D721Med (cell line): Measurements from ENCODE around the gene MOBP.

Source experiments
- DNase-seq: peaks from one replicate; pipeline ENCODE4 v3.0.0; 2011; ENCODE audit warnings: low spot score; ENCODE audit not compliant: insufficient read length
- FAIRE-seq: peaks from 2 replicates; lab custom pipeline; 2011; peaks lifted over from hg19 to GRCh38; lab: Jason Lieb, UNC
- CTCF ChIP-seq: IDR thresholded peaks from 2 replicates; pipeline ENCODE4 v1.5.1; 2012; ENCODE audit warnings: mild to moderate bottlenecking, control low read depth; ENCODE audit not compliant: insufficient read depth; ENCODE audit errors: missing control alignments

MOBP gene

GRCh38 chr3:39463269-39463668, 4.2 kb upstream of the MOBP start:
- no peak for TF ChIP-seq CTCF
- FAIRE-seq = no peak
- no peak for DNase-seq

DNA sequence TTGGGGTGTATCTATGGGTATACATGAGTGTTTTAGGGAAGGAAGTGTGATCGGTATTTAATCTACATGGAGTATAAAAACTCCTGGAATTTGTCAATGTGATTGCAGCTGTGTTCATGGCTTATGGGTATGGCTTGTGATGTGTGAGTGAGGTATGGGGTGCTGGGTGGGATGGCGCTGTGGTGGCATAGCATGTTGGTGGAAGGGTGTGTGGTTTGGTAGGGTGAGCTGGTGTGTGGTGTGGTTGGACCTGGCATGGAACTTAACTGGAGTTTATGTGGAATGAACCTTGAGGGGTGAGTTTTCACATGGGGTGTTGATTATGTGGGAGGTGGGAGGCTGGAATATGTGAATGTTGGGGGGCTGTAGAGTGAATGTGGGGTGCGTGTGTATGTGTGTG, 492 bp upstream of the MOBP start:
- DNase-seq = no peak
- no peak for FAIRE-seq
- no peak for TF ChIP-seq CTCF

DNA sequence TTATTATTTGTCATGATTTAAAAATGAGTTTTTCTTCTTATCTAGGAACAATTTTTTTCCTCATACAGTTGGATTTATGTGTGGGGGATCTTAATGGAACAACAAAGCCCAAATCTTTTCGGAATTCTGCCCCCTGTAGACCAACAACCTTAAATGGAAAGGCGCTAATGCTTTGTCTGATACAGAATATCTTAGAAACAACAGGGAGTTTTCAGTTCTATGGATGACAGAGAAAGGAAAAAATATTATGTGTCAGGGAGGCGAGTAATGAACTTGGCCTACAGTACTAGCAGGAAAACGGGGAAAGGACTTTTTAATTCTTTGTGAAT, 592 bp downstream of the MOBP start:
- no peak for FAIRE-seq
- no peak for DNase-seq
- no peak for TF ChIP-seq CTCF

DNA sequence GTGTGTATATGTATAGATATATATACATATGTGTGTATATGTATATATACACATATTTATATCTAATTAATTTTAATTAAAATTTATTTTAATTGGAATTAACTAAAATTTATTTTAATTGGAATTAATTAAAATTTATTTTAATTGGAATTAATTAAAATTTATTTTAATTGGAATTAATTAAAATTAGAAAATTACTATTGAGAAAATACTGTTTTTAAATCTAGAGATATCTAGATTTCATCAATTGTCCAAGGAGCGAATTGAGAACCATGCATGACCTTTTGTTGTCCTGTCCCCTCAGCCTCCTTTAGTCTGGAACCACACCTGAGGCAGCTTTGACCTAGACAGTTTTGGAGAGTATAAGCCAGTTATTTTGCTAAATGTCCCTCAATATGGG, 1.8 kb downstream of the MOBP start:
- no peak for FAIRE-seq
- no peak for TF ChIP-seq CTCF
- no peak for DNase-seq

GRCh38 chr3:39469945-39470344, 2.5 kb downstream of the MOBP start:
- FAIRE-seq (no peak), DNase-seq (no peak)
- TF ChIP-seq CTCF = no peak

DNA sequence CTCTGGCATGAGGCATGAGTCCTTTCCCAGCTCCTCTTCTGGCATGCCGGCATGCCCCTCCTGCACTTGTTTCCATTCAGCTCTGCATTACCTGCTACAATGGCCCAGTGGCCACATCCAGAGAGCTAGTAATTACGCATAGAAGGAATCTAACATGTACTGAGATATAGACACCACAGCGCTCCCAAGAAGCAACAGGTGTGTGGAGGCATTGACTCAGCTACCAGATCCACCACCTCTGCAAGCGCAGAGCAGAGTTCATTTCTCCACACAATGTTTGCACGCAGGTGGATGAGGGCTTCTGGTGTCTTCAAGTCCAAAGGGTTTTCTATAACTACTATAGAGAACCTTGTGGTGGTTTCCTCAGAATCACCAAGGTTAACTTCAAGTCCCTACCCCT, 4.2 kb downstream of the MOBP start:
- TF ChIP-seq CTCF = no peak
- FAIRE-seq = no peak

DNA sequence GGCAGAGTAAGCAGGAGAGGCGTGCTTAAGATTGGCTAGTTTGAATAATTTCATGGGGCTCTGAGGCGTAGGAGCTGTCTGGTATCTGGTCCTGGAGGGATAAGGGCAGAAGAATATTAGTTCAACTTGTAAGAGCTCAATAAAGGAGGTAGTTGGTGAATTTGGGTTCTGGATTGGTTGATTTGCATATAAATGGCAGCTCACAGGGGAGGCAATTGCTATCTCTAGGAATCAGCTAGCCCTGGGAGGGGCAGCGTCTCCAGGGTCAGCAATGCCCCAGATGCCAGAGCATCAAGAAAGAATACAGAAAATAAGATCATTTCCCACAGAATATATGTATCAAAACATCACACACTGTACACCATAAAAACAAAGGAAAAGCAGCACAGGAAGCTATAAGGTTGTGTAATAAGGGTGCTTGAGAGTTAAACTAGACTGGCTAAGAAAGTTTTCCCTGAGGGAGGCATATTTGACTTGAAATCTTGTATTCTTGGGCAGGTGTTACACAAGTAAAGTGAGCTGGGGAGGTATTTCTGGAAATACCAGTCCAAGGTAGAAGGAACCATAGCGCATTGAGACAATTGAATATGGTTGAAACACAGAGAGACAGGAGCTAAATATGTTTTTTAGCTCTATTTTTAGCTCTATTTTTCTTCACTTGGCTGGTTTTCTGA, 6.1 kb downstream of the MOBP start:
- TF ChIP-seq CTCF = no peak
- no peak for DNase-seq
- FAIRE-seq = no peak

More for the DNA sequence above, 4.2 kb downstream of the MOBP start:
- no peak for DNase-seq
